HUES64 (cell line): ENCODE data around the gene ADAMTS16.

Source experiments
- H3K27ac ChIP-seq: 2 replicates; pipeline ENCODE4 v1.7.0; 2013; ENCODE audit warnings: low read depth, low read length, inconsistent platforms
- H3K27me3 ChIP-seq: 2 replicates; pipeline ENCODE4 v1.6.1; 2013; ENCODE audit warnings: mild to moderate bottlenecking, low read length; ENCODE audit not compliant: insufficient read depth
- H3K36me3 ChIP-seq: 2 replicates; pipeline ENCODE4 v1.6.1; 2013; ENCODE audit warnings: mild to moderate bottlenecking, low read length; ENCODE audit not compliant: insufficient read depth
- H3K4me1 ChIP-seq: 2 replicates; pipeline ENCODE4 v1.6.1; 2013; ENCODE audit warnings: mild to moderate bottlenecking, low read length, moderate library complexity; ENCODE audit not compliant: insufficient read depth
- H3K4me3 ChIP-seq: 2 replicates; pipeline ENCODE4 v1.5.1; 2013; ENCODE audit warnings: mild to moderate bottlenecking, low read length, moderate library complexity
- H3K9ac ChIP-seq: 2 replicates; pipeline ENCODE4 v1.6.1; 2013; ENCODE audit warnings: mild to moderate bottlenecking, low read depth, low read length
- H3K9me3 ChIP-seq: 2 replicates; pipeline ENCODE4 v1.6.1; 2013; ENCODE audit warnings: low read depth, low read length; ENCODE audit not compliant: insufficient read depth
- WGBS: fragments of 150-250, 120-280 bp; methylation state at CpG from one replicate; pipeline ENCODE4 v1.1.7; 2013; ENCODE audit warnings: missing lambda C conversion rate; 5-methylcytosine and 5-hydroxymethylcytosine counted together

The ADAMTS16 gene

DNA sequence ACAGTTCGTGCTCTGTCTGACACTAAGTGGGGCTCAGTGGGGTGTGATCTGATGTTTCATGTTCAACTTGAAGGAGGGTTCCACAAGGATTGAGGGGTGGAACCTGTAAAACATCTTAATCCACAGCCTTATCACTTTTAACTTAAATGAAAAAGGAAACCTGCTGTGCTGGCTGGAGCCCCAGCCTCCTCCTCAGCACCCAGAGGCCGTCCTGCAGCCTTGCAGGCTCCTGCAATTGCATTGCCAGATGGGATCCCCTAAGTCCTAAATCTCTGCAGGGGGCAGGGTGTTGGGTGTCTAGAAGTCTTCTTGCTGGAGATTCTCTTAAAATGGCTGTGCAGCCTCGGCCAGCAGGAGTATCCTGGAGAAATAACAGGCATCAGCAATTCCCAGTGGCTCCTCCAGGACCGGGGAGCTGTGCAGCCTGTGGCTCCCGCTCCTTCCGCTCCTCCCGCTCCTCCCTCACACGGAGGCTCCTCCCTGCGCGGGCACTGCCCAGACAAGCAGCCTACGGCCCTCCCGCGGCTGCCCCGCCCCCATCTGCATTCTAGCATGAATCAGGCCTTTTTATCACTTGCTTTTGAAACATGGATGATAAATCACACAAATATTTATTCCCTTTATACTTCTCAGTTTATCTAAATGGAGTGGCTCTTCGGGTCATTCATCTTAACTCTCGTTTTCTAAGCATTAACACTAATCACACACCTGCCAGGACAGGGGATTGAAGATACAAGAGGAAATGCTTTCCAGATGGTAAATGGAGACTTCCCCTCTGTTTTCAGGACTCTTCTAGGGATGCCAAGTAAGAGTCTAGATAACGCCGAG, 131.0 kb downstream of the ADAMTS16 start:
- H3K36me3 ChIP-seq: peaks cover 10% of the 10 kb centered on the region; the same call in 1 of the 2 replicates
- 21% methylated on average over 17 of the region's 18 CpGs for WGBS
- peak overlapping the region; percentile 62; the same call in 1 of the 2 replicates for H3K27ac ChIP-seq
- H3K9me3 ChIP-seq: no peaks in the 10 kb centered on the region
- peak overlapping the region; percentile 29; the same call in 1 of the 2 replicates for H3K9ac ChIP-seq
- peaks cover 21% of the 10 kb centered on the region for H3K4me1 ChIP-seq
- H3K4me3 ChIP-seq: no peak overlapping the region
- H3K27me3 ChIP-seq: no peaks in the 10 kb centered on the region

DNA sequence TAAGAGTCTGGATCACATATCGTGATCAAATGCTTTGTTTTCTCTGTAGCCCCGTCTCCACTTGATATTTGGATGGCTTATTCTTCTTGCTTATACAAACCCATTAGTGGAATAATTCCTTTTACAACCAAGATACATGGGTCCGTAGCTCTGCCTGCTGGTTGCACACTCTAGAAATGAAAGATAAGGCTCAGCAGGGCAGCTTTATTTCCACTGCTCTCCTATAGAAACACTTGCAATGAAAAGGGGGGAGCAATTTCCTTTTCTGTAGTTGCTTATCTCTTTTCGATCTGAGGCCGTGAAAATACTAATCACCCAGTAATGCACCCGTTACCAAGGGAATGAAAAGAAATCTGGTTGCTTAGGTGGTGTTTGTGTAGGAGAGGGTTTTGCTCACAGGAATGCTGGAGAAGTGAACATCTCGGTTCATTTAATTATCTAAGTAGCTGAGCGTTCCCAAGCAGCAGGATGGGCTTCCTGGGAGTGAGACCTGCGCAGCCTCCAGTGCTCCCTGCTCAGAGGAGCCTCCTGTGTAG, 131.7 kb downstream of the ADAMTS16 start:
- 78% methylated on average over 9 of the region's 9 CpGs for WGBS
- Histone ChIP-seq H3K9ac (peak overlapping the region; percentile 29; the same call in 1 of the 2 replicates), H3K36me3 (peaks cover 10% of the 10 kb centered on the region; the same call in 1 of the 2 replicates), H3K27ac (peak overlapping the region; percentile 62; the same call in 1 of the 2 replicates), H3K27me3 (no peaks in the 10 kb centered on the region), H3K4me1 (peaks cover 14% of the 10 kb centered on the region), H3K4me3 (no peak overlapping the region), H3K9me3 (no peaks in the 10 kb centered on the region)

DNA sequence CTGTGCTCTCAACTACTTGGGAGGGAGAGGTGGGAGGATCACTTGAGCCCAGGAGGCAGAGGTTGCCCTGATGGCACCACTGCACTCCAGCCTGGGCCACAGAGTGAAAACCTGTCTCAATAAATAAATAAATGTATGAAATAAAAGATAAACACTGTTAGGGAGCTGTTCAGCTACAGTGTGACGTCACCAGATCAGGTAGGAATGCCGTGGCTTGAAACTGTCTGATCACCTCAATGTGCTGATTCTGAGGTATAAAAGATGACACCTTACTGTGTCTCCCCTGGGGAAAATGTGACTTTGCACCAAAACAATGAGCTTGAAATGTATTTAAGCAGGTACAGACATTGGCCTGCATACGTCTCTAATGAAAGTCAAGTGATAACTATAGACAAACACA, 133.3 kb downstream of the ADAMTS16 start:
- Histone ChIP-seq H3K4me3 (no peak overlapping the region), H3K27me3 (no peaks in the 10 kb centered on the region), H3K36me3 (peaks cover 2% of the 10 kb centered on the region; the same call in 1 of the 2 replicates), H3K27ac (no peak overlapping the region), H3K4me1 (peaks cover 14% of the 10 kb centered on the region), H3K9ac (no peak overlapping the region), H3K9me3 (no peaks in the 10 kb centered on the region)
- WGBS: 94% methylated on average over 3 of the region's 3 CpGs

DNA sequence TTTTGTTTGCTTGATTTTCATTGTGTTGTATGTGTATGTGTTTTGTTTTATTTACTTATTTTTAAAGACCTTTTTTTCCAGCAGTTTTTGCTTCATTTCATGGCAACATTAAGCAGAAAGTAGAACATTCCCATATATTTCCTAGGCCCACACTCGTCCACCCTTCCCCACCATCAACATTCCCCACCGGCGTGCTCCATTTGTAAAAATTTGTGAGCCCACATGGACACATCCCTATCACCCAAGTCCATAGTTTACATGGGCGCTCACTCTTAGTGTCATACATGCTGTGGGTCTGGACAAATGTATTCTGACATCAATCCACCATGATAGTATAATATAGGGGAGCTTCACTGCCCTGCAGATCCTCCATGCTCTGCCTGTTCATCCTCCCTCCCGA, 133.8 kb downstream of the ADAMTS16 start:
- Histone ChIP-seq H3K27ac (no peak overlapping the region), H3K36me3 (no peaks in the 10 kb centered on the region), H3K9me3 (no peaks in the 10 kb centered on the region), H3K27me3 (no peaks in the 10 kb centered on the region), H3K4me1 (peaks cover 16% of the 10 kb centered on the region), H3K9ac (no peak overlapping the region), H3K4me3 (no peak overlapping the region)
- WGBS: 95% methylated on average over 5 of the region's 5 CpGs

DNA sequence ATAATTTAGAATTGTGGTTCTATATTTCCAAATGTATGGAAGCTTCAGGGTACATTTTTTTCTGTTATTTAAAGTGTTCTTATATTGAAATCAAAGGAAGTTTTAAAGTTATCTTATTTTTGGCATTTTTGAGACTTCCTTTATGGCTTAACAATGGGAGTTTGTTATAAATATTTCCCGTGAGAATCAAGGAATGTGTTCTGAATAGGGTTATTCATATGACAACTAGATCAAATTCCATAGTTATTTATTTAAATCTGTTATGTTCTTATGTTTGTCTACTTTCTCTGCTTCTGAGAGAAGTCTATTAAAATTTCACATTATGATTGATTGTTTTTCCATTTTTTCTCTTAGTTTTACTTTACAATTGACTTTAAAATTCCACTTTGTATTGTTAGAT, 135.1 kb downstream of the ADAMTS16 start:
- Histone ChIP-seq H3K36me3 (no peaks in the 10 kb centered on the region), H3K4me1 (peaks cover 21% of the 10 kb centered on the region), H3K9me3 (no peaks in the 10 kb centered on the region), H3K9ac (no peak overlapping the region), H3K27ac (no peak overlapping the region), H3K4me3 (no peak overlapping the region), H3K27me3 (no peaks in the 10 kb centered on the region)
- WGBS: 92% methylated on average over 1 of the region's 1 CpG

DNA sequence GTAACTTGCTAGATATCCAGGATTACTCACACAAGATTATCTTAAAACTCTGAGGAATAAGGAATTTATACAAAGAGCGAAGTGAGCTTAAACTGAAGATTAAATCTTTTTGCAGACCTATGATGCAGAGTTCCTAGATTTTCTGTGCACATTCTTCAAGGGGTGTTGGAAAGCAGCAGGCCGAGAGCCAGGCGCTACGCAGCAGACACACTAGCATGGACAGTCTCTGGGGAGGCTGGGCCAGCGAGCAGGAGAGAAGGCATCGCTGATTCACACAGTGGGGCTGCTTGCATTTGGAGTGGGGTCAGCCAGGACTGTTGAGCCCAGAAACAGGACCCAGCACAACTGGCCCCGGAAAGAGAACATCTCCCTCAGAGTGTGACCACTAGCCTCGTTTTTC, 136.3 kb downstream of the ADAMTS16 start:
- Histone ChIP-seq H3K4me3 (no peak overlapping the region), H3K9me3 (no peaks in the 10 kb centered on the region), H3K27ac (no peak overlapping the region), H3K36me3 (no peaks in the 10 kb centered on the region), H3K9ac (no peak overlapping the region), H3K4me1 (peaks cover 14% of the 10 kb centered on the region), H3K27me3 (no peaks in the 10 kb centered on the region)
- 88% methylated on average over 8 of the region's 8 CpGs for WGBS

DNA sequence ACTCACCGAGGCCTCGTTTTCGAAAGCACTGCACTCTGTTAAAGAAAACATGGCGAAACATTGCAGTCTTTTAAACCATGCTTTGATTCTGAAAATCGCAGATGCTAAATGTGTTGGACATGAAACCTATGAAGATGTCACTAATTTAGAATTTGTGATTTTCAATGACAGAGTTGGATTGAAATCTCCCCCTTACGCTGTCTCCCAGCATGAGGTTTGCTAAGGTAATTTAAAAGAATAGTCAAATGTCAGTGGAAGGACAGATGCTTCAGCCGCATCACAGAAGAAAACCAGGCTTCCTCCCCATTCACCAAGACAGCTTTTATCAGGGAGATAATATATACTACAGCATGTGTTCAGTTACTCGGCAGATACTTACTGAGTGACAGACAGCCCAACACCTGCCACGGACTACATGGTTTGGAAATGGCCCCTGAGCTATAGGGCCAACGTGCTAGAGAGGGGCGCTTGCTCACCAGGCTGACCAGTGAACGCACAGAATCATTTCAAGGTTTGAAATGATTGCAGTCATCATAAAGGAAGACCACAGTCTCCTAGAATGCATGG, 136.9 kb downstream of the ADAMTS16 start:
- Histone ChIP-seq H3K9me3 (no peaks in the 10 kb centered on the region), H3K27ac (no peak overlapping the region), H3K36me3 (no peaks in the 10 kb centered on the region), H3K4me1 (peaks cover 8% of the 10 kb centered on the region), H3K27me3 (no peaks in the 10 kb centered on the region), H3K9ac (no peak overlapping the region), H3K4me3 (no peak overlapping the region)
- 84% methylated on average over 12 of the region's 12 CpGs for WGBS

DNA sequence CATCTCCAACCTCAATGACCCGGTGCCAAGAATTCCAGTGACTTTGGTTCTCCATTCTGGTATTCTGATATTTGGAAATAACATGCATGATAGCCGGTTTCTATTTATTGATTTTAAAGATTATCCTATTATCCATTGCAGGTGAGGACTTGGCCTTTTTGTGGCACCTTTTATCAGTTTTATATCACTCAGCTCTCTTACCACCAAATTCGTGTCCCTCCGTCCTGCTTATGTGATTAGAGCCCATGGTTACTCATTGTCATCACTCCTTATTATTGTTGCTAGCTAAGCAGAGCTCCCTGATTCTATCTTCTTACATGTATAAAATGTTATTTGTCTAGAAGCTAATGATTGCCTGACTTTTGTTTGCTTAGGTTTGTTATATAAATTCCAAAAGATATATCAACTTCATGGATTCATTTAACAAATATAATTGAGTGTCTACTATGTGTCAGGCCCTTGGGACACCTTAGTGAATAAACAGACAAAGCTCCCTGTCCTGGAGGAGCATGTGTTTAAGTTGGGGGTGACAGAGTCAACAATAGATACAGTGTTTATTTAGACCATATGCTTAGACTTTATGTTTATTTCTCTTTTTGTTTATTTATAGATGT, 138.2 kb downstream of the ADAMTS16 start:
- no peaks in the 10 kb centered on the region for H3K9me3 ChIP-seq
- H3K4me1 ChIP-seq: peaks cover 6% of the 10 kb centered on the region; the same call in 1 of the 2 replicates
- H3K27me3 ChIP-seq: no peaks in the 10 kb centered on the region
- 100% methylated on average over 2 of the region's 4 CpGs for WGBS
- H3K27ac ChIP-seq: no peak overlapping the region
- no peaks in the 10 kb centered on the region for H3K36me3 ChIP-seq
- H3K9ac ChIP-seq: no peak overlapping the region
- no peak overlapping the region for H3K4me3 ChIP-seq

DNA sequence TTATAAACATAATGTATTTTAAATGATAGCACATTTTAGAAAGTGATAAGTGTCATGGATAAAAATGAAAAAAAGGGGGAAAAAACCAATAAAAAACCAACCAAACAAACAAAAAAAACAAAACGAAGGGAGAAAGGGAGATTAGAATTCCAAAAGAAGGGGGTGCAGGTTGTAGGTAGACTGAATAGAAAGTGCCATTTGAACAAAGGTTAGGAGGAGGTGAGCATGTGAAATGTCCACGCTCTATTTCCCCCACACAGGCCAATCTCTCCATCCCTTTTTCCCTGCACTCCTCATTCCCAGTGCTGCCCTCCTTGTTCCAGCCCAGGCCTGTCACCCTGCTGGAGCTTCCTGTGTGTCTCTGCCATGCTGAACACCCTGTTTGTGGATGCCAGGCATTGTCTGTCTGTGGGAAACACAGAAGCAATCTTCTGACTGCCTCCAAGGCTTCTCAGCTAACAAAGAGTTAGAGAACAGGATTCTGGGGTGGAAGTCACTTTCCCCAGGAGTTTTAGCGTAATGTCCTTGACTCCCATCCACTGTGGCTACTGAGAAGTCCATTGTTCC, 138.8 kb downstream of the ADAMTS16 start:
- Histone ChIP-seq H3K36me3 (peaks cover 3% of the 10 kb centered on the region; the same call in 1 of the 2 replicates), H3K9ac (no peak overlapping the region)
- 87% methylated on average over 3 of the region's 3 CpGs for WGBS

DNA sequence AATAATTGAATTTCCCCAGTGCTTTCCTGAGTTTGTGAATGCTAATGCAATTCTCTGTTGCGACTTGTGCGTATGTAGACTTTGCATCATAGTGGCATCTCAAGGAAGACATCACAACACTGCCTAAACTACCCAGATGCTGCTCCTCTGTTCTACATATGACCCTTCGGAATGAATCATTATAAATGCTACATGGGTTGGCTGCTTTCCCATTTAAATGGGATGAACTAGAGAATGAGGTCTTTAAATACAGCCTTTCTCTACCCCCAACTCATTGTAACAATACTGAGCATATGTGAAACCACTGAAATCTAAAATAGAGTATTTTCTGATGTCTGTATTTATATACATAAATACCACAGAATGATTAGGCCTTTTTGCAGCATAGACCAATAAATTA, 145.8 kb downstream of the ADAMTS16 start:
- no peaks in the 10 kb centered on the region for H3K27me3 ChIP-seq
- no peaks in the 10 kb centered on the region for H3K4me1 ChIP-seq
- no peak overlapping the region for H3K4me3 ChIP-seq
- H3K27ac ChIP-seq: no peak overlapping the region
- H3K9me3 ChIP-seq: peaks cover 6% of the 10 kb centered on the region; the same call in 1 of the 2 replicates
- H3K9ac ChIP-seq: no peak overlapping the region
- 97% methylated on average over 3 of the region's 3 CpGs for WGBS
- peaks cover 3% of the 10 kb centered on the region; the same call in 1 of the 2 replicates for H3K36me3 ChIP-seq

More for the DNA sequence above, 138.8 kb downstream of the ADAMTS16 start:
- Histone ChIP-seq H3K27me3 (no peaks in the 10 kb centered on the region), H3K9me3 (peaks cover 4% of the 10 kb centered on the region; the same call in 1 of the 2 replicates), H3K27ac (no peak overlapping the region), H3K4me3 (no peak overlapping the region), H3K4me1 (peaks cover 6% of the 10 kb centered on the region; the same call in 1 of the 2 replicates)
